Cerebellar cortex (tissue), 1 donor: ENCODE data around the gene CLEC4G.
A peak's percentile ranks its signal among the peaks of the same experiment; 100 is the strongest.

ENCODE experiments used
- DNase-seq: peaks from one replicate; pipeline ENCODE4 v3.0.0-alpha.2; 2015; ENCODE audit warnings: low spot score

CLEC4G gene

DNA sequence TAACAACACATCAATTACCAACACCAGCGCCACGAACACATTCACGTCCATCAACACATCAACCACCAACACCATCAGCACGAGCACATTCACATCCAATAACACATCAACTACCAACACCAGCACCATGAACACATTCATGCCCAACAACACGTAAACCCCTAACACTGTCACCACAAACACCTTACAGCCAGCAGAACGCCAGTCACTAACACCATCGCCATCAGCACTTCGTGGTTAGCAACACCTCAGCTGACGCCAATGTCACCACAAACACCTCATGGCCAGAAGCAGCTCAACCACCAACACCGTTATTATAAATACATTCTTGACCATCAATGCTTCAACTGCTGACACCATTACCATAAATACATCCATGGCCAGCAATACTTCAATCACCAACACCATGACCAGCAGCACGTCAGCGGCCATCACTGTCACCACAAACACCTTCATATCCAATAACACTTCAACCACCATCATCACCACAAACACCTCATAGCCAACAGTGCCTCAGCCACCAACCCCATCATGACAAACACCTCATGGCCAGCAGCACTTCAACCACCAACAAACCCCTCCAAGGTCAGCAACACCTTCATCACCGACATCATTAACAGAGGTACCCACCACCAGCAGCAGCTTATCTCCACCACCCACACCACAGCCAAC lies 39.4 kb downstream of the CLEC4G start:
- DNase-seq, result no peak

DNA sequence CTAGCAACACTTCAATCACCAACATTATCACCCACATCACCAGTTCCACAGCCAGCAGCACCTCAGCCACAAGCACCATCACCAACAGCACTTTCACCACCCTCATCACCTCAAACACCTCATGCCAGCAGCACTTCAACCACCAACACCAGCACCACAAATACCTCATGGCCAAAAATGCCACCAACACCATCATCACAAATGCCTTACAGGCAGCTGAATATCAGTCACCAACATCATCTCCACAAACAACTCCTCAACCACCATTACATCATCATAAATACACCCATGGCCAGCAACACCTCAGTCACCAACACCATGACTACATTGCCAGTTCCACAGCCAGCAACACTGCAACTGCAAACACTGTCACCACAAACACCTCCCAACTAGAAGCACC lies 40.4 kb downstream of the CLEC4G start:
- no peak for DNase-seq

DNA sequence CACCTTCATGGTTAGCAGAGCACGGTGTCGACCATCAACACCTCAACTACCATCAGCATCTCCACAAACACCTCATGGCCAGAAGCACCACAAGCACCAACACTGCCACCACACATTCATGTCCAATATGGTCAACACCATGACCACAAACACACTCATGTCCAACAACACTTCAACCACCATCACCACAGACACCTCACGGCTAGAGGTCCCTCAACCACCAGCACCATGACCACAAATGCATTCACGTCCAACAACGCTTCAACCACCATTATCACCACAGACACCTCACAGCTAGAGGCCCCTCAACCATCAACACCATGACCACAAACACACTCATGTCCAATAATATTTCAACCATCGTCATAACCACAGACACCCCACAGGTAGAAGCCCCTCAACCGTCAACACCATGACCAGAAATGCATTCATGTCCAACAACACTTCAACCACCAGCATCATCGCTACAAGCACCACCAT lies 41.1 kb downstream of the CLEC4G start:
- no peak for DNase-seq

DNA sequence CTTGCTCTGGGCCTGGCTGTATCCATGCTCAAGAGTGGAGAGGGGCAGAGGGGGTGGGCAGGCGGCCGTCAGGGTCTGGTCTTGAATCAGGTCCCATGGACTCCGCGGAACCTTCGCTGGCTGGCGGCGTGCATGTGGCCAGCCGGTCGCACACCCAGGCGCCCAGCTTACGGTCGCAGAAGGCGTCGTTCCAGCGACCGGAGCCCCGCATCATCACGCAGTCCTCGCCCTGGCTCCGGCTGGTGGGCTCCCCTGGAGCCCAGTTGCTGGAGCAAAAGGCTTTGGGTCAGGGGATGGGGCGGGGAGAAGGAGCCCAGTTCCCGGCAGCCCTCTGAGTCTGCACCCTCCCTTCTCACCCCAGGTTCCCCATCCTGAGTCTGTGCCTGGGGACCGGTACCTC lies 42.7 kb downstream of the CLEC4G start:
- DNase-seq, result no peak

DNA sequence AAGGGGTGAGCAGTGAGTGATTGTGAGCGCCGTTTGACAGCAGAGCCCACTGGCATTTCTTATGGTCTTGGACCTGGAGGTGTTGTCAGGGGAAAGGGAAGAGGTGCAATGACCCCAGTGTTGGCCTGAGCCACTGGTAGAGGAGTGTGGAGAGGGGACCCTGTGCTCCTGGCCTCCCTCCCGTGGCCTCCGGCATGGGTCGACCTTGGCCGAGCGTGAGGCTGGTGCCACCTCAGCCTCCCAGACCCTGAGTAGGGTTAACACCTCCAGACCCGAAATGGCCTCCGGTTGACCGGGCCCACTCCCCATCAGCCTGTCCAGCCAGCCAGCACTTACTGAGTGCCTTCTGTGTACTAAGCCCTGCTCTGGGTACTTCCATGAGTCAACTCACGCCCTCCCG lies 44.7 kb downstream of the CLEC4G start:
- DNase-seq, result no peak

DNA sequence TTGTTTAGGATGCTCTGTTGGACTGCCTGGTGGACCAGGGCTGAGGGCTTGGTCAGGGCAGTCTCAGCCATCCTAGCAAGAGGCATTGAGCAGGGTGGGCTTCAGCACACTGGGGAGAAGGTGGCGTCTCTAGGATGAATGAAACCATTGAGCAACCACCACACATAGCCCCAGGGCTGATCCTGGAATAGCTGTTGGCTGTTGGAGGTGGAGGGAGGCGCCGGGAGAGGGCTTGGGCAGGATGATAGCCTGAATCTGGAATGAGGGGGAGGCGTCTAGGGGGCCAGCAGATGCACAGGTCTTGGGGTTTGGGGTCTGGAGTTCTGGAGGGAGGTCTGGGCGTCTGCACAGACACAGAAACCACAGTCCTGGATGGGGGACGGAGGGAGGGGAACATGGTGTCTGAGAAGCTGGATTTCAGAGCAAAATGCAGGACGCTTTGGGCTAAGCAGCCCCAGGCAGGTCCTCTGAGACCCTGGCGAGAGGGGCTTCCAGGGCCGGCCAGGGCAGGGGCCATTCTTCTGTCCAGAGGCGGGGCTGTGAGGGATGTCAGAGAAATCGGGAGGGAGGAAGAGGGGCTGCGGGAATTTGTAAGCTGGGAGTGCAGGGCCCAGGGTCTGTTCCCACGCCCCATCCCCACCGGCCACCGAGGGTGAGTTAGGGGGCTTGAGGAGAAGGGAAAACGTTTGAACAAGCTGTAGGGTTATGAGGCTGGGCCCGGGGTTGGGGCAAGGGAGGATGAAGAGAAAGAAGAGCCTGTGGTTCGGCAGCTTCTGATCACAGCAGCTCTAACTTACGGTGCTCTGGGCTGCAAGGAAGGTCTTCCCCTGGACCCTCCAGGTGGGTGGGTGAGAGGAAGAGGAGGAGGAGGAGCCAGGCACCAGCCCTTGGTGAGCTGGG lies 46.1 kb downstream of the CLEC4G start:
- no peak for DNase-seq

DNA sequence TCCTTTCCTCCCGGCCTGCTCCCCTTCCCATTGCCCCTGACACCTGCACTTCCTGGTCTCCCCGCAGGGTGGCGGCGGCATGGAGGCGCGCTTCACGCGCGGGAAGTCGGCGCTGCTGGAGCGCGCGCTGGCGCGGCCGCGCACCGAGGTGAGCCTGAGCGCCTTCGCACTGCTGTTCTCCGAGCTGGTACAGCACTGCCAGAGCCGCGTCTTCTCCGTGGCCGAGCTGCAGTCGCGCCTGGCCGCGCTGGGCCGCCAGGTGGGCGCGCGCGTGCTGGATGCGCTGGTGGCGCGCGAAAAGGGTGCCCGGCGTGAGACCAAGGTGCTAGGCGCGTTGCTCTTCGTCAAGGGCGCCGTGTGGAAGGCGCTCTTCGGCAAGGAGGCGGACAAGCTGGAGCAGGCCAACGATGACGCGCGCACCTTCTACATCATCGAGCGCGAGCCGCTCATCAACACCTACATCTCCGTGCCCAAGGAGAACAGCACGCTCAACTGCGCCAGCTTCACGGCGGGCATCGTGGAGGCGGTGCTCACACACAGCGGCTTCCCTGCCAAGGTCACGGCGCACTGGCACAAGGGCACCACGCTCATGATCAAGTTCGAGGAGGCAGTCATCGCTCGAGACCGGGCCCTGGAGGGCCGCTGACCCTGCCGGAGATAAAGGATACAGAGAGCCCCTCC lies 49.6 kb downstream of the CLEC4G start:
- peak; percentile 18 for DNase-seq

DNA sequence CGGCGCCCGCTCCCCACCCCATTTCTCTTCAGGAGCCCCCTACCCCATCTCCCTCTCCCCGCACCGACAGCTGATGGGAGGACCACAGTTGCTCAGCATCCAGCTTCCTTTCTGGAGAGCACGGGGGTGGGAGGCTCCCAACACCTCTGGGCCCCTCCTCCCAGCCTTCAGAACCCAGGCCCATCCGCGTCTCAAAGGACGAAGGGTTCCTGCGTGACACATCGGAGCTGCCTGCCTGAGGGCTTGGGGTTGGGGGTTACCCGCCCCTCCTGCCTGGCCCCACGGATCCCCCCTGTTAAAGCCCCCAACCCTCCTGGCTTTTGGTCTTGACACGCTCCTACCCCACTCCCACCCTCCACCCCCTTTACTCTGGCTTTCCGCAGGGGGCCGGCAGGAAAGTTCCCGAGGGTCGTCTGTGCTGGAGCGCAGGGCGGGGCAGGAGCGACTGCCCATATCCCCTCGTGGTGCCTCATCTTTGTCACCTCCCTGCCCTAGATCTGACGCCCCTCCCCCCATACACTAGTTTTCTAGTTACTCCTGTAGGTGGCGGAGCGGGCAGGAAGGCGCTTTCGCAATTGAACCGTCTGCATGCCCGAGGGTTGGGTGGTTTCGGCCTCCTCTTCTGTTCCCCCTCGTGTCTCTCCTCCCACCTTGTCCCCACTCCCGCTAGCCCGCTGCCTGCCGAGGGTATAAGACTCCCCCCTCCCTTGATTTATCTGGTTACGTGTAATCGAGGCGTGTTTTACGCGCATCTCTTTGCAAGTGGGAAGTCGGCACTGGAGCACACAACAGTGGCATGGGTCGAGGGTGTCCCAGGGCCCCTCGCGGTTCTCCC lies 50.4 kb downstream of the CLEC4G start:
- DNase-seq, result peak; percentile 76

DNA sequence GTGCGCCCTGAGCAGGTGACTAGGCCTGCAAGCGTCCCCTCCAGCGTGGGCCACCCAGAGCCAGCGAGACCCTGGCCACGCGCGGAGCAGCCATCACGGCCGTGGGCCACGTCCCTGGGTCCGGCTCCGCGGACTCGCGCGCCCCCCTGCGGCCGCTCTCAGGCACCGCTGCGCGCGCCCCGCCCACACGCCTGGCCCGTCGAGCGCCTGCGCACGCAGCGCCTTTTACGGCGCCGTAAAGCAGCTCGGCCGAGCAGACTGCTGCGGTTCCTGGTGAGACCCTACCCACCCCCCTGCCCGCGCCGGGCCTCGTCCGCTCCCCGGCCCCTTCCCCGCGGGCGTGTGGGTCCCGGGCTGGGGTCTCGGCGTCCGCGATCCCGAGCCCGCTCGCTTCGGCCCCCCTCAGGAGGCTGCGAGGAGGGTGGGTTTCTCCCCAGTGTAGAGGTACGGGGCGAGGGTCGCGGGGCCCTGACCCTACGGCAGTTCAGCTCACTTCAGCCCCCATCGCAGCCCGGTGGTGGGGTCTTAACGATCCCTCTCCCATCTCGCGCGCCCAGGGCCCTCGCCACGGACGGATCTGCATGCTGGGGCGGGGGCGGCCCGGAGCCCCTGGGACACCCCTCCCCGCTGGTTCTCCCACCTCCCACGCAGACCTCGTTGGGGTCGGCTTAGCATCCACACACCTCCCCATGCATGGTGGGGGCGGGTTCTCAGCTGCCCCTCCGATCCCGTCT lies 51.1 kb downstream of the CLEC4G start, which contains the start of gene TRAPPC5:
Gene TRAPPC5, plus strand, starts transcription at position 228 of the 734 bp plus-strand sequence. CDS start 1,421 bp downstream, outside the sequence.
- DNase-seq, result peak; percentile 72

DNA sequence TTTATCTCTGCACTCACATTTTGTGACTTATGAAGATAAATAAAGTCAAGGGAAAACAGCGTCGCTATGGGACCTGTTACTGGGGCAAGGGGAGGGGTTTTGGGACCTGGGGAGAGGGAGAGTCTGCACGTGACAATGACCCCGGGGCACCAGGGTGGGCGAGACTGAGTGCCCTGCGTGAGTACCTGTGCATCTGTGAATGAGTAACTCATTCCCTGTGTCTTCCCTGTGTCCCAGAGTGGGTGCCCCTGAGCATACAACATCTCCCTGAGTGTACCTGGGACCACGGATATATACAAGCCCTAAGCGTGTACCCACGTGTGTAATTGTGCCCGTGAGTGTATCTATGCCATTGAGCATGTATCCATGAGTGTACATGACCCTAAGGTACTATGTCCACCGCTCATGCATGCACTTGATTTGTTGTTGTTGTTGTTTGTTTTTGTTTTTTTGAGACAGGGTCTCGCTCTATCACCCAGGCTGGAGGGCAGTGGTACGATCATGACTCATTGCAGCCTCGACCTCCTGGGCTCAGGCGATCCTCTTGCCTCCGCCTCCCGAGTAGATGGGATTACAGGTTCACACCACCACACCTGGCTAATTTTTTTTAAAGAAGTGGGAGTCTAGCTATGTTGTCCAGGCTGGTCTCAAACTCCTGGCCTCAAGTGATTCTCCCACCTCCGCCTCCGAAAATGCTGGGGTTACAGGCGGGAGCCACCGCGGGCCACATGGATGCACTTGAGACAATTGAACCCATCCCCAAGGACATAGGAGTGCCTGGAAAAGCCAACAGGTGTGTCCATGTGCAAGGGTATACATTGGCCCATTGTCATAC lies 51.9 kb downstream of the CLEC4G start:
- DNase-seq, result no peak

DNA sequence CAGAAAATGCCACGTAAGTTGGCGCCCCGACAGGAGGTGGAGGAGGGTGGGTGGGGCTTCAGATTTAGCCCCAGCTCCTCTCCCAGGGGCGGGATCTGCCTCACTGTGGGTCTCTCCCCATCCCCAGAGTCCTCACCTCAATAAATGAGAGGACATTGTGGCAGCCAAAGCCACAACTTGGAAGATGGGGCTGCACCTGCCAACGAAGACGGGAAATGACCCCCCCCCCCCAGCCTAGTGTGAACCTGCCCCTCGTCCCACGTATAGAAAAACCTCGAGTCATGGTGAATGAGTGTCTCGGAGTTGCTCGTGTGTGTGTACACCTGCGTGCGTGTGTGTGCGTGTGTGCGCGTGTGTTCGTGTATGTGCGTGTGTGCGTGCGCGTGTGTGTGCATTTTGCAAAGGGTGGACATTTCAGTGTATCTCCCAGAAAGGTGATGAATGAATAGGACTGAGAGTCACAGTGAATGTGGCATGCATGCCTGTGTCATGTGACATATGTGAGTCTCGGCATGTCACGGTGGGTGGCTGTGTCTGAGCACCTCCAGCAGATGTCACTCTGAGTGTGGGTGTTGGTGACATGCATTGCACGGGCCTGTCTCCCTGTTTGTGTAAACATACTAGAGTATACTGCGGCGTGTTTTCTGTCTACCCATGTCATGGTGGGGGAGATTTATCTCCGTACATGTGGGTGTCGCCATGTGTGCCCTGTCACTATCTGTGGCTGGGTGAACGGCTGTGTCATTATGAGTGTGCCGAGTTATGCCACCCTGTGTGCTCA lies 52.7 kb downstream of the CLEC4G start:
- peak; percentile 66 for DNase-seq
